ENCODE measurements around the gene OTULIN. TPM values are rescaled to one million over a fixed set of nuclear protein-coding genes. Genes with fewer than 3 reads are reported as not detected.

OTULIN gene
- total and polyA plus RNA-seq, 2 of the 4 experiments (the other 2 are of a cell fraction), result 6.9 to 19.5 TPM

GRCh38 chr5:14695152-14695551 lies 30.6 kb downstream of the OTULIN start:
- no peak for TF ChIP-seq RAD21 (IDR thresholded peaks at IDR 0.05; ENCODE audit: low read length)
- TF ChIP-seq, protein P1, sequence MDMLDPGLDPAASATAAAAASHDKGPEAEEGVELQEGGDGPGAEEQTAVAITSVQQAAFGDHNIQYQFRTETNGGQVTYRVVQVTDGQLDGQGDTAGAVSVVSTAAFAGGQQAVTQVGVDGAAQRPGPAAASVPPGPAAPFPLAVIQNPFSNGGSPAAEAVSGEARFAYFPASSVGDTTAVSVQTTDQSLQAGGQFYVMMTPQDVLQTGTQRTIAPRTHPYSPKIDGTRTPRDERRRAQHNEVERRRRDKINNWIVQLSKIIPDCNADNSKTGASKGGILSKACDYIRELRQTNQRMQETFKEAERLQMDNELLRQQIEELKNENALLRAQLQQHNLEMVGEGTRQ (IDR thresholded peaks at IDR 0.05; ENCODE audit: low read depth, low read length), result no peak
- no peak for TF ChIP-seq FOS (IDR thresholded peaks at IDR 0.05; ENCODE audit: low read depth, low read length)
- no peak for TF ChIP-seq NFE2L2 (IDR thresholded peaks at IDR 0.05; ENCODE audit: low read depth, low read length)
- TF ChIP-seq MXI1 (IDR thresholded peaks at IDR 0.05; ENCODE audit: borderline replicate concordance, low read depth, low read length), result no peak
- TF ChIP-seq POLR2A (IDR thresholded peaks at IDR 0.05; ENCODE audit: low read depth, low read length), result no peak
- no peak for TF ChIP-seq CTCF (conservative IDR thresholded peaks at IDR 0.05; ENCODE audit: low read depth, low read length)
- TF ChIP-seq CHD1 (IDR thresholded peaks at IDR 0.05; ENCODE audit: low read depth, low read length), result no peak
- H3K23ac ChIP-seq (ENCODE audit: low read depth, low read length), result no peak overlapping the region
- no peak overlapping the region for H4K8ac ChIP-seq (ENCODE audit: low read depth in 2 of 2, low read length in 2 of 2)
- H2BK5ac ChIP-seq (ENCODE audit: low read depth, low read length, poor library complexity, severe bottlenecking), result no peak overlapping the region
- peaks cover 13 to 36% of the 10 kb centered on the region in 2 experiments for H3K79me1 ChIP-seq (ENCODE audit: low read depth in 1 of 2, low read length in 2 of 2)
- H3K56ac ChIP-seq (ENCODE audit: extremely low read depth, insufficient read depth, low read length), result no peak overlapping the region
- H3K9me3 ChIP-seq (ENCODE audit: control insufficient read depth, insufficient read depth, low read length), result peaks cover 4% of the 10 kb centered on the region
- H3K4me2 ChIP-seq (ENCODE audit: low read depth, low read length), result no peak overlapping the region
- ChIA-PET POLR2A (ENCODE audit: unreplicated experiment) (interaction anchor here (0.7 kb wide), 1 partner anchor 810 kb away, joined by 5 read pairs; no protein-coding TSS in a partner anchor), CTCF (no interaction called here)
- H2BK20ac ChIP-seq (ENCODE audit: low read depth, low read length), result no peak overlapping the region
- H3K4me1 ChIP-seq (ENCODE audit: control insufficient read depth, insufficient read depth, low read length), result no peaks in the 10 kb centered on the region; the same call in 1 of the 2 replicates
- peaks cover 42% of the 10 kb centered on the region for H3K36me3 ChIP-seq (ENCODE audit: control insufficient read depth, insufficient read depth, low read length)
- H4K91ac ChIP-seq (ENCODE audit: insufficient read depth, low read depth, low read length), result no peak overlapping the region
- no peak overlapping the region for H2AFZ ChIP-seq (replicated peaks; ENCODE audit: low read length, poor library complexity)
- DNase-seq (no peak), ATAC-seq (ENCODE audit: low read depth) (no peak)
- H3K14ac ChIP-seq (replicated peaks; ENCODE audit: low read depth, low read length), result no peak overlapping the region
- no peak overlapping the region for H4K5ac ChIP-seq (ENCODE audit: low read depth, low read length)
- H2BK120ac ChIP-seq (ENCODE audit: low read depth, low read length), result no peak overlapping the region
- in situ Hi-C loops (cut with MboI; ENCODE audit: low sequenced_read_pairs), result no loop called here
- no peak overlapping the region for H3K27ac ChIP-seq (ENCODE audit: insufficient read depth, low read length)
- dilution Hi-C loops (cut with HindIII; ENCODE audit: low sequenced_read_pairs, unreplicated experiment), result no loop called here
- H3K9ac ChIP-seq (ENCODE audit: low read depth, low read length), result no peak overlapping the region
- no peak overlapping the region for H3K4ac ChIP-seq (ENCODE audit: low read depth, low read length)
- no peak overlapping the region for H2AK5ac ChIP-seq (ENCODE audit: low read depth, low read length)
- no peak overlapping the region for H3K4me3 ChIP-seq (ENCODE audit: insufficient read depth, low read depth, low read length)
- no CpG with 5 or more reads among the region's 2 CpGs for WGBS, 2 experiments (ENCODE audit: extremely low coverage in 2 of 2, insufficient read length in 1 of 2)
- no peak overlapping the region for H2AK9ac ChIP-seq (replicated peaks; ENCODE audit: low read depth, low read length, poor library complexity)
- H4K20me1 ChIP-seq (ENCODE audit: insufficient read depth, low read length), result no peaks in the 10 kb centered on the region
- no peaks in the 10 kb centered on the region for H3K27me3 ChIP-seq (ENCODE audit: control insufficient read depth, insufficient read depth, low read length)
- BruUV-seq (replicated peaks), result no TSS peak
- intact Hi-C loops (cut with micrococcal nuclease), result no loop called here
- no peak overlapping the region for H3K18ac ChIP-seq (ENCODE audit: low read depth, low read length)
- no peak overlapping the region for H2BK15ac ChIP-seq (ENCODE audit: low read depth, low read length)
- H3K9me1 ChIP-seq (ENCODE audit: insufficient read depth, low read length), result peaks cover 8% of the 10 kb centered on the region; the same call in 1 of the 2 replicates

Data from IMR-90 (cell line).